ENCODE measurements around the gene VAMP8. TPM values are rescaled to one million over a fixed set of nuclear protein-coding genes. Genes with fewer than 3 reads are reported as not detected.
A peak's percentile ranks its signal among the peaks of the same experiment; 100 is the strongest.

VAMP8 gene
- total and polyA plus RNA-seq, 2 of the 8 experiments (the other 6 are each of a cell fraction or from before 2014, with no cell fraction given): 34.4 to 69.7 TPM

DNA sequence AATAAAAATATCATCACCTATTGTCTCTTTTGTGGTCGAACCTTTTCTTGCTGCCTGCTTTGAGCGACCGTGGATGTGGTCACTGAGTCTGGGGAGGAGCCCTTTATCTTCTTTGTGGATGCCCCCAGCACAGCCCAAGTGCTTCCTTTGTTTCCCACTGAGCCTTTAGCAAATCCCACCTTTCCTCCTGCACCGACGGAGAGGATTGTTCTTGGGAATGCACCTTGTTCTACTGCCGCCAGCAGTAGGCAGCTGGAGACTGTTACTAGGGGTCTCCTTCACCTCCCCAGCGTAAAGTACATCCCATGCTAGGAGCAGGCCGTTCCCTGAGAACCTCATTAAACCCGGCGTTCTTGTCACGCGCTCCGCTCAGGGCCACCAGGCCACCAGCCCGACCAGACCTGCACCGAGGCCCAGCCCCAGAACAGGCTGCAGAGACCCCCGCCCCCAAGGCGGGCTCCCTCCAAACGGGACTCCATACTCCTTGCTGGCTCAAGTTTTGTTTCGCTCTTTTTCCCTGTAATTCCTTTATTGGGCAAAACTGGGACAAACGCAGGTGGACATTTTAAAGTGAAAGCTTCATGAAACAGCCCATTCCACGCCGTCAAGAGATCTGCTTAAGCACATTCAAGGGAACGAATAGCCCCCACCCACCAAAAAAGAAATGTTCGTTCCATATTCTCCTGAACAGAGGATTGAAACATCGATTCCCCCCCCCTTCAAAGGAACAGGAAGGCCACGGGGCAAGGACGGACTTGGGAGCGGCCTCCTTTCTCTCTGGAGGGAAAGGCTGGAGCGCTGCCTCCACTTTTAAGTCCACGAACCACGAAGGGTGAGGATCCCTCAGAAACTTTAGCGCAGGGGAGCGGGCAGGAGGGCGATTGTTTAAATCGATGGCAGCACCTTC, 39.5 kb upstream of the VAMP8 start (continued):
- TF ChIP-seq, protein P1, sequence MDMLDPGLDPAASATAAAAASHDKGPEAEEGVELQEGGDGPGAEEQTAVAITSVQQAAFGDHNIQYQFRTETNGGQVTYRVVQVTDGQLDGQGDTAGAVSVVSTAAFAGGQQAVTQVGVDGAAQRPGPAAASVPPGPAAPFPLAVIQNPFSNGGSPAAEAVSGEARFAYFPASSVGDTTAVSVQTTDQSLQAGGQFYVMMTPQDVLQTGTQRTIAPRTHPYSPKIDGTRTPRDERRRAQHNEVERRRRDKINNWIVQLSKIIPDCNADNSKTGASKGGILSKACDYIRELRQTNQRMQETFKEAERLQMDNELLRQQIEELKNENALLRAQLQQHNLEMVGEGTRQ (IDR thresholded peaks at IDR 0.05; ENCODE audit: low read length): 0 out of 2 replicates have a peak, but pooled peaks have one; percentile 16
- TF ChIP-seq, protein P2, sequence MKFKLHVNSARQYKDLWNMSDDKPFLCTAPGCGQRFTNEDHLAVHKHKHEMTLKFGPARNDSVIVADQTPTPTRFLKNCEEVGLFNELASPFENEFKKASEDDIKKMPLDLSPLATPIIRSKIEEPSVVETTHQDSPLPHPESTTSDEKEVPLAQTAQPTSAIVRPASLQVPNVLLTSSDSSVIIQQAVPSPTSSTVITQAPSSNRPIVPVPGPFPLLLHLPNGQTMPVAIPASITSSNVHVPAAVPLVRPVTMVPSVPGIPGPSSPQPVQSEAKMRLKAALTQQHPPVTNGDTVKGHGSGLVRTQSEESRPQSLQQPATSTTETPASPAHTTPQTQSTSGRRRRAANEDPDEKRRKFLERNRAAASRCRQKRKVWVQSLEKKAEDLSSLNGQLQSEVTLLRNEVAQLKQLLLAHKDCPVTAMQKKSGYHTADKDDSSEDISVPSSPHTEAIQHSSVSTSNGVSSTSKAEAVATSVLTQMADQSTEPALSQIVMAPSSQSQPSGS (IDR thresholded peaks at IDR 0.05; ENCODE audit: low read length): no peak
- TF ChIP-seq RFX5 (IDR thresholded peaks at IDR 0.05; ENCODE audit: borderline replicate concordance, low read depth, low read length): no peak
- no peak for TF ChIP-seq CBX8 (IDR thresholded peaks at IDR 0.05; ENCODE audit: borderline replicate concordance, low read depth, low read length)
- TF ChIP-seq CEBPB (IDR thresholded peaks at IDR 0.05; ENCODE audit: low read depth, low read length): no peak
- peak; percentile 55 to 56 for TF ChIP-seq RAD21 (IDR thresholded peaks at IDR 0.05 in 1 of 2, conservative IDR thresholded peaks at IDR 0.05 in 1 of 2; ENCODE audit: low read depth in 2 of 2, low read length in 2 of 2)
- TF ChIP-seq EZH2 (IDR thresholded peaks at IDR 0.05; ENCODE audit: low read depth, low read length, severe bottlenecking): no peak
- no peak for TF ChIP-seq CTBP2 (IDR thresholded peaks at IDR 0.05; ENCODE audit: borderline replicate concordance, insufficient read depth, insufficient read length, low read length)
- no peak for TF ChIP-seq JUND (IDR thresholded peaks at IDR 0.05; ENCODE audit: low read length)
- TF ChIP-seq SP2 (IDR thresholded peaks at IDR 0.05; ENCODE audit: low read length): no peak
- no peak for TF ChIP-seq POU5F1 (IDR thresholded peaks at IDR 0.05; ENCODE audit: low read depth, low read length)
- TF ChIP-seq TCF12 (IDR thresholded peaks at IDR 0.05; ENCODE audit: low read depth, low read length): no peak
- peak; percentile 97 for TF ChIP-seq POLR2AphosphoS5 (IDR thresholded peaks at IDR 0.05; ENCODE audit: low read depth, low read length)
- TF ChIP-seq SRF (IDR thresholded peaks at IDR 0.05; ENCODE audit: low read depth, low read length): no peak
- TF ChIP-seq CREB1 (IDR thresholded peaks at IDR 0.05): no peak
- TF ChIP-seq JUN (IDR thresholded peaks at IDR 0.05; ENCODE audit: low read depth, low read length): no peak
- no peak for TF ChIP-seq BCL11A (IDR thresholded peaks at IDR 0.05; ENCODE audit: low read depth in 2 of 2, low read length in 2 of 2)
- no peak for TF ChIP-seq EP300 (IDR thresholded peaks at IDR 0.05; ENCODE audit: borderline replicate concordance in 1 of 2, low read depth in 2 of 2, low read length in 2 of 2)
- no peak for TF ChIP-seq ZNF274 (IDR thresholded peaks at IDR 0.05; ENCODE audit: borderline replicate concordance, extremely low read depth, low read length)
- no peak for TF ChIP-seq SIRT6 (IDR thresholded peaks at IDR 0.05; ENCODE audit: low read length)
- no peak; the same call in none of the 2 replicates for TF ChIP-seq PHF8 (conservative IDR thresholded peaks at IDR 0.05; ENCODE audit: low read depth, low read length)

Data from H1 (cell line).